Activated CD4-positive, alpha-beta T cell treated with anti-CD3 and anti-CD28 coated beads for 24 hours (primary cell): ENCODE measurements around the gene MYLK.
A peak's percentile ranks its signal among the peaks of the same experiment; 100 is the strongest.

Experiments used
- DNase-seq, 2 donors: peaks; one replicate each; pipeline ENCODE4 v3.0.0-alpha.2; 2020; ENCODE audit warnings: low read depth in 2 of 2

The MYLK gene

GRCh38 chr3:123593381-123593780 lies 290.8 kb downstream of the MYLK start:
- no peak for DNase-seq

GRCh38 chr3:123590685-123591450 lies 293.3 kb downstream of the MYLK start:
- no peak for DNase-seq

GRCh38 chr3:123587401-123587800 lies 296.7 kb downstream of the MYLK start:
- no peak for DNase-seq

GRCh38 chr3:123586968-123587367 lies 297.2 kb downstream of the MYLK start:
- no peak for DNase-seq

- peak; percentile 16 to 24 for DNase-seq
These were observed 298.0 kb downstream of the MYLK start for GRCh38 chr3:123586131-123586530.

- DNase-seq, result peak; percentile 90 to 91
These were observed 298.9 kb downstream of the MYLK start, which contains the start of gene HACD2 for GRCh38 chr3:123584988-123585937. Gene HACD2, minus strand, starts transcription at chr3:123585053. Its CDS starts 26 bp downstream, at chr3:123585027.

GRCh38 chr3:123584284-123584987 lies 299.7 kb downstream of the MYLK start:
- DNase-seq, result peak in 1 of 2 donors; percentile 2

GRCh38 chr3:123583561-123583960 lies 300.6 kb downstream of the MYLK start:
- DNase-seq, result no peak

GRCh38 chr3:123582315-123582714 lies 301.8 kb downstream of the MYLK start:
- no peak for DNase-seq

- no peak for DNase-seq
These were observed 308.0 kb downstream of the MYLK start for GRCh38 chr3:123576122-123576521.

- DNase-seq, result no peak
These were observed 312.2 kb downstream of the MYLK start for GRCh38 chr3:123571973-123572365.

GRCh38 chr3:123571264-123571972 lies 312.7 kb downstream of the MYLK start:
- no peak for DNase-seq

- DNase-seq, result no peak
These were observed 315.3 kb downstream of the MYLK start for GRCh38 chr3:123568875-123569274.

- DNase-seq, result no peak
These were observed 316.1 kb downstream of the MYLK start for GRCh38 chr3:123568034-123568433.

GRCh38 chr3:123564056-123564455 lies 320.1 kb downstream of the MYLK start:
- no peak for DNase-seq

- DNase-seq, result no peak
These were observed 321.6 kb downstream of the MYLK start for GRCh38 chr3:123562547-123562946.

- no peak for DNase-seq
These were observed 322.9 kb downstream of the MYLK start for GRCh38 chr3:123561188-123561587.
